H1 (cell line): ENCODE results near the gene ASTN2. TPM values are rescaled to one million over a fixed set of nuclear protein-coding genes. Genes with fewer than 3 reads are reported as not detected.

Source experiments
- CTCF ChIA-PET: fragments of 300-600 bp; sonication (Branson Sonifier 250); formaldehyde crosslinking; loops from one replicate; lab custom pipeline; 2021; ENCODE audit not compliant: partially characterized antibody; lab: Charles Lee
- POLR2A ChIA-PET: fragments of 300-600 bp; sonication (Branson Sonifier 250); formaldehyde crosslinking; loops from one replicate; lab custom pipeline; 2021; ENCODE audit warnings: inconsistent platforms; ENCODE audit not compliant: partially characterized antibody; lab: Charles Lee
- DNase-seq, 2 experiments: peaks; one replicate each; pipeline versions ENCODE4 v3.0.0 to v3.0.0-alpha.2; 2010 to 2022; ENCODE audit warnings: low spot score in 2 of 2, low read depth in 1 of 2, mixed read lengths in 1 of 2
- FAIRE-seq: peaks from 2 replicates; lab custom pipeline; 2011; peaks lifted over from hg19 to GRCh38; lab: Jason Lieb, UNC
- H2AFZ ChIP-seq: 2 replicates; pipeline ENCODE4 v1.8.1; 2012; ENCODE audit warnings: low read length, inconsistent platforms
- H2AK5ac ChIP-seq: 2 replicates; pipeline ENCODE4 v1.6.1; 2013; ENCODE audit warnings: low read depth, low read length
- H2BK120ac ChIP-seq: replicated peaks from 2 replicates; pipeline ENCODE3; 2013; ENCODE audit warnings: low read depth, low read length, inconsistent platforms
- H2BK12ac ChIP-seq: 2 replicates; pipeline ENCODE4 v1.6.1; 2013; ENCODE audit warnings: low read depth, low read length
- H2BK15ac ChIP-seq: 2 replicates; pipeline ENCODE4 v1.6.1; 2013; ENCODE audit warnings: low read length
- H2BK20ac ChIP-seq: 2 replicates; pipeline ENCODE4 v1.6.1; 2013; ENCODE audit warnings: low read length
- H2BK5ac ChIP-seq: 2 replicates; pipeline ENCODE4 v1.6.1; 2013; ENCODE audit warnings: low read depth, low read length
- H3K14ac ChIP-seq: 2 replicates; pipeline ENCODE4 v1.6.1; 2013; ENCODE audit warnings: inconsistent platforms; ENCODE audit not compliant: insufficient read length
- H3K18ac ChIP-seq: 2 replicates; pipeline ENCODE4 v1.6.1; 2013; ENCODE audit warnings: low read length; ENCODE audit errors: extremely low read depth
- H3K23ac ChIP-seq: 2 replicates; pipeline ENCODE4 v1.6.1; 2013; ENCODE audit warnings: inconsistent platforms; ENCODE audit not compliant: insufficient read length
- H3K23me2 ChIP-seq: 2 replicates; pipeline ENCODE4 v1.6.1; 2013; ENCODE audit warnings: low read depth, low read length
- H3K27ac ChIP-seq: 2 replicates; pipeline ENCODE4 v1.6.1; 2011; ENCODE audit warnings: low read depth, low read length, inconsistent platforms
- H3K27me3 ChIP-seq, 4 experiments: replicated peaks in 1 of 4; 1 replicate in 1 of 4; 2 replicates in 3 of 4; pipeline versions ENCODE4 v1.6.1 to v1.8.1; 2011 to 2013; ENCODE audit warnings: low read length in 3 of 4, mild to moderate bottlenecking in 3 of 4, inconsistent platforms in 2 of 4, mixed read lengths in 2 of 4, moderate library complexity in 1 of 4; ENCODE audit not compliant: control insufficient read depth in 3 of 4, insufficient read depth in 3 of 4; ENCODE audit errors: extremely low read depth in 1 of 4
- H3K36me3 ChIP-seq, 4 experiments: 2 replicates each; pipeline versions ENCODE4 v1.6.1 to v1.8.1; 2011 to 2013; ENCODE audit warnings: mild to moderate bottlenecking in 4 of 4, low read length in 3 of 4, moderate library complexity in 2 of 4, control low read depth in 1 of 4, inconsistent platforms in 1 of 4; ENCODE audit not compliant: insufficient read depth in 4 of 4, control insufficient read depth in 2 of 4
- H3K4ac ChIP-seq: replicated peaks from 2 replicates; pipeline ENCODE3; 2013; ENCODE audit warnings: low read length, low read depth, mixed read lengths, inconsistent platforms; ENCODE audit not compliant: insufficient read length
- H3K4me1 ChIP-seq, 4 experiments: replicated peaks in 1 of 4; 1 replicate in 1 of 4; 2 replicates in 3 of 4; pipeline versions ENCODE4 v1.6.1 to v1.8.1; 2011 to 2013; ENCODE audit warnings: low read length in 3 of 4, inconsistent platforms in 2 of 4, mixed read lengths in 1 of 4; ENCODE audit not compliant: insufficient read depth in 4 of 4, control insufficient read depth in 3 of 4
- H3K4me2 ChIP-seq, 2 experiments: 2 replicates each; pipeline versions ENCODE4 v1.6.1 to v1.8.1; 2011 to 2013; ENCODE audit warnings: low read depth in 2 of 2, low read length in 2 of 2, control low read depth in 1 of 2, inconsistent platforms in 1 of 2, mild to moderate bottlenecking in 1 of 2; ENCODE audit not compliant: insufficient read depth in 1 of 2
- H3K4me3 ChIP-seq, 4 experiments: fragments of 200-600, 300-600 bp in 1 of 4; sonication (generic), shearing (Covaris generic), sonication (Bioruptor Twin) in 1 of 4; 2 replicates each; pipeline versions ENCODE4 v1.5.1 to v1.8.1; 2011 to 2016; ENCODE audit warnings: low read length in 4 of 4, low read depth in 3 of 4, control low read depth in 2 of 4, inconsistent platforms in 2 of 4, mild to moderate bottlenecking in 2 of 4, mixed read lengths in 1 of 4, moderate library complexity in 1 of 4; ENCODE audit not compliant: insufficient read depth in 2 of 4; ENCODE audit errors: extremely low read depth in 1 of 4
- H3K56ac ChIP-seq: replicated peaks from 2 replicates; pipeline ENCODE3; 2013; ENCODE audit warnings: low read depth, mild to moderate bottlenecking, mixed read lengths, low read length, inconsistent platforms; ENCODE audit not compliant: insufficient read length
- H3K79me1 ChIP-seq: 2 replicates; pipeline ENCODE4 v1.6.1; 2013; ENCODE audit warnings: low read depth, low read length, control low read depth
- H3K79me2 ChIP-seq, 2 experiments: 2 replicates each; pipeline versions ENCODE4 v1.6.1 to v1.8.1; 2012 to 2013; ENCODE audit warnings: low read length in 2 of 2, mild to moderate bottlenecking in 2 of 2, inconsistent platforms in 1 of 2; ENCODE audit not compliant: insufficient read depth in 2 of 2, control insufficient read depth in 1 of 2
- H3K9ac ChIP-seq, 4 experiments: replicated peaks in 1 of 4; 1 replicate in 1 of 4; 2 replicates in 3 of 4; pipeline versions ENCODE4 v1.6.1 to v1.8.1; 2011 to 2013; ENCODE audit warnings: low read depth in 3 of 4, low read length in 3 of 4, control low read depth in 2 of 4, mild to moderate bottlenecking in 2 of 4, moderate library complexity in 2 of 4, inconsistent platforms in 1 of 4; ENCODE audit errors: extremely low read depth in 1 of 4
- H3K9me3 ChIP-seq, 2 experiments: 2 replicates each; pipeline versions ENCODE4 v1.6.1 to v1.8.1; 2012 to 2013; ENCODE audit warnings: mild to moderate bottlenecking in 2 of 2, moderate library complexity in 2 of 2, control low read depth in 1 of 2, inconsistent platforms in 1 of 2, low read depth in 1 of 2, low read length in 1 of 2, mixed read lengths in 1 of 2; ENCODE audit not compliant: insufficient read depth in 2 of 2
- H4K20me1 ChIP-seq, 2 experiments: replicated peaks in 1 of 2; 2 replicates each; pipeline versions ENCODE3 to v1.8.1; 2011 to 2013; ENCODE audit warnings: inconsistent platforms in 2 of 2, low read length in 2 of 2, mild to moderate bottlenecking in 1 of 2; ENCODE audit not compliant: insufficient read depth in 2 of 2, control insufficient read depth in 1 of 2
- H4K5ac ChIP-seq: 2 replicates; pipeline ENCODE4 v1.6.1; 2013; ENCODE audit warnings: low read length, low read depth, mixed read lengths, inconsistent platforms; ENCODE audit not compliant: insufficient read length
- H4K8ac ChIP-seq: 2 replicates; pipeline ENCODE4 v1.8.0; 2013; ENCODE audit warnings: mild to moderate bottlenecking, moderate library complexity, low read length, inconsistent platforms; ENCODE audit not compliant: insufficient read depth; ENCODE audit errors: extremely low read depth
- H4K91ac ChIP-seq: replicated peaks from 2 replicates; pipeline ENCODE3; 2013; ENCODE audit warnings: low read length, mixed read lengths, inconsistent platforms; ENCODE audit not compliant: insufficient read length
- ASH2L ChIP-seq: fragments of 200-600, 300-600 bp; sonication (generic); IDR thresholded peaks from one replicate; pipeline ENCODE4 v1.7.1; 2017; ENCODE audit warnings: low read length
- EP300 ChIP-seq, 2 experiments: IDR thresholded peaks; 1 replicate in 1 of 2; 2 replicates in 1 of 2; pipeline ENCODE4 v1.6.1; 2011 to 2012; ENCODE audit warnings: low read depth in 2 of 2, low read length in 2 of 2, mild to moderate bottlenecking in 2 of 2, borderline replicate concordance in 1 of 2, inconsistent platforms in 1 of 2, moderate library complexity in 1 of 2
- HDAC6 ChIP-seq: IDR thresholded peaks from one replicate; pipeline ENCODE4 v1.7.1; 2012; ENCODE audit warnings: low read depth, mild to moderate bottlenecking, inconsistent platforms, low read length, moderate library complexity
- KDM5A ChIP-seq: fragments of 200-600 bp; IDR thresholded peaks from 2 replicates; pipeline ENCODE4 v1.7.1; 2012; ENCODE audit warnings: mild to moderate bottlenecking, low read length, inconsistent platforms, mixed read lengths
- MAFK ChIP-seq: IDR thresholded peaks from 2 replicates; pipeline ENCODE4 v1.6.1; 2012; ENCODE audit warnings: low read depth, mild to moderate bottlenecking, improper control_type of control experiment, low read length
- NANOG ChIP-seq: IDR thresholded peaks from 2 replicates; pipeline ENCODE4 v1.6.1; 2011; ENCODE audit warnings: low read length, low read depth, mild to moderate bottlenecking, inconsistent platforms; ENCODE audit not compliant: insufficient read depth, poor library complexity, severe bottlenecking
- PHF8 ChIP-seq: fragments of 200-600 bp; sonication (generic); conservative IDR thresholded peaks from 2 replicates; pipeline ENCODE4 v1.7.1; 2012; ENCODE audit warnings: low read depth, mild to moderate bottlenecking, inconsistent platforms, low read length, moderate library complexity
- RNF2 ChIP-seq: fragments of 200-900, 300-1000 bp; sonication (generic); IDR thresholded peaks from 2 replicates; pipeline ENCODE4 v1.7.1; 2016; ENCODE audit warnings: borderline replicate concordance, low read depth, mild to moderate bottlenecking, antibody characterized with exemption, low read length; ENCODE audit not compliant: poor library complexity, severe bottlenecking; ENCODE audit errors: missing control alignments
- SIRT6 ChIP-seq: IDR thresholded peaks from one replicate; pipeline ENCODE4 v1.7.1; 2012; ENCODE audit warnings: low read length, inconsistent platforms
- SRF ChIP-seq: IDR thresholded peaks from 2 replicates; pipeline ENCODE4 v1.6.1; 2011; ENCODE audit warnings: mild to moderate bottlenecking, low read depth, low read length, moderate library complexity
- SUZ12 ChIP-seq: fragments of 200-600 bp; sonication (generic); IDR thresholded peaks from 2 replicates; pipeline ENCODE4 v1.6.1; 2012; ENCODE audit warnings: mild to moderate bottlenecking, inconsistent platforms, low read length, moderate library complexity, mixed read lengths
- ZNF274 ChIP-seq: IDR thresholded peaks from 2 replicates; pipeline ENCODE4 v1.7.0; 2012; ENCODE audit warnings: low read length, borderline replicate concordance; ENCODE audit errors: extremely low read depth
- WGBS, 2 experiments: shearing (Covaris generic) in 1 of 2; methylation state at CpG; one replicate each; pipeline versions ENCODE4 v1.1.6 to v1.1.7; 2013 to 2015; ENCODE audit warnings: low lambda C conversion rate in 2 of 2, mixed read lengths in 2 of 2, inconsistent platforms in 1 of 2, low coverage in 1 of 2, missing lambda C conversion rate in 1 of 2; ENCODE audit not compliant: insufficient replicate concordance in 2 of 2, insufficient coverage in 1 of 2, insufficient read length in 1 of 2; ENCODE audit errors: extremely low coverage in 1 of 2, missing lambda C conversion rate in 1 of 2; 5-methylcytosine and 5-hydroxymethylcytosine counted together
- polyA plus RNA-seq, 7 experiments: library from polyadenylated mRNA; depleted of rRNA in 3 of 7; stranded (reverse) in 5 of 7; unstranded in 2 of 7; fragments of >200 nt in 5 of 7; fragments of 200-250 nt in 2 of 7; gene quantifications; 1 replicate in 5 of 7; 2 replicates in 1 of 7; 4 replicates in 1 of 7; pipeline versions ENCODE4 v1.2.1 to v1.2.3, GENCODE V29; 2011 to 2013; ENCODE audit warnings: missing spikeins in 2 of 7, mixed read lengths in 2 of 7
- total RNA-seq: library from RNA; stranded (reverse); fragmentation: NEBNext Ultra II Directional; extraction: Animal tissue kit (Norgen Biotek cat#: 25700); gene quantifications from 2 replicates; pipeline ENCODE4 v1.2.1, GENCODE V29; 2021
- TF ChIP-seq, protein P1 (sequence below): IDR thresholded peaks from 2 replicates; pipeline ENCODE4 v1.6.1; 2011; ENCODE audit warnings: low read depth, mild to moderate bottlenecking, low read length; ENCODE audit not compliant: insufficient read depth

Gene ASTN2
- total and polyA plus RNA-seq, 2 of the 8 experiments (the other 6 are each of a cell fraction or from before 2014, with no cell fraction given) = 8.2 to 13.7 TPM

GRCh38 chr9:116617389-116617788, 797.5 kb downstream of the ASTN2 start:
- Histone ChIP-seq H3K9ac (no peak overlapping the region), H3K9me3 (no peaks in the 10 kb centered on the region), H2AK5ac (no peak overlapping the region), H3K4me1 (no peaks in the 10 kb centered on the region), H3K79me1 (no peaks in the 10 kb centered on the region), H3K23ac (no peak overlapping the region), H4K8ac (no peak overlapping the region), H3K4ac (no peak overlapping the region), H3K4me3 (no peak overlapping the region), H4K5ac (no peak overlapping the region), H2AFZ (no peak overlapping the region), H3K27me3 (no peaks in the 10 kb centered on the region), H3K14ac (no peak overlapping the region), H3K36me3 (no peaks in the 10 kb centered on the region), H2BK5ac (no peak overlapping the region), H2BK12ac (no peak overlapping the region), H2BK15ac (no peak overlapping the region), H3K23me2 (no peaks in the 10 kb centered on the region), H3K18ac (no peak overlapping the region), H3K56ac (no peak overlapping the region), H4K20me1 (no peaks in the 10 kb centered on the region), H3K79me2 (no peaks in the 10 kb centered on the region), H4K91ac (no peak overlapping the region), H3K4me2 (no peak overlapping the region), H3K27ac (no peak overlapping the region), H2BK120ac (no peak overlapping the region), H2BK20ac (no peak overlapping the region)
- 86% methylated on average over 3 of the region's 3 CpGs; no CpG with 5 or more reads in 1 of the 2 experiments for WGBS, 2 experiments
- ChIA-PET POLR2A (no interaction called here), CTCF (interaction anchor here (1.0 kb wide), 1 partner anchor 44 kb away, joined by 3 read pairs; no protein-coding TSS in a partner anchor)
- FAIRE-seq (no peak), DNase-seq (no peak)
- TF ChIP-seq SRF (no peak), PHF8 (no peak), SIRT6 (no peak), MAFK (no peak), ASH2L (no peak), SUZ12 (no peak), HDAC6 (no peak), EP300 (IDR thresholded peaks at IDR 0.05; ENCODE audit: borderline replicate concordance in 1 of 2, low read depth in 2 of 2, low read length in 2 of 2) (no peak), NANOG (no peak), RNF2 (no peak), KDM5A (no peak), ZNF274 (no peak)
- TF ChIP-seq, protein P1, sequence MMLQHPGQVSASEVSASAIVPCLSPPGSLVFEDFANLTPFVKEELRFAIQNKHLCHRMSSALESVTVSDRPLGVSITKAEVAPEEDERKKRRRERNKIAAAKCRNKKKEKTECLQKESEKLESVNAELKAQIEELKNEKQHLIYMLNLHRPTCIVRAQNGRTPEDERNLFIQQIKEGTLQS = no peak
